Activated T-helper 9 cell treated with anti-CD3 and anti-CD28 coated beads, Interleukin-2, amount 50 U/mL, for 16 hours (primary cell): ENCODE measurements around the gene STYXL1.

Source experiments
- DNase-seq: peaks from one replicate; pipeline ENCODE4 v3.0.0-alpha.2; 2020; ENCODE audit warnings: low read depth

STYXL1 gene

GRCh38 chr7:75992083-75992755 lies 55.6 kb downstream of the STYXL1 start:
- DNase-seq: no peak

- DNase-seq: no peak
These were observed 56.2 kb downstream of the STYXL1 start for GRCh38 chr7:75991531-75992082.

GRCh38 chr7:75989500-75990388 lies 58.1 kb downstream of the STYXL1 start:
- DNase-seq: no peak

GRCh38 chr7:75988568-75989499 lies 59.0 kb downstream of the STYXL1 start:
- no peak for DNase-seq

GRCh38 chr7:75987805-75988567 lies 59.8 kb downstream of the STYXL1 start:
- no peak for DNase-seq

GRCh38 chr7:75987026-75987804 lies 60.6 kb downstream of the STYXL1 start:
- DNase-seq: no peak

- DNase-seq: no peak
These were observed 61.5 kb downstream of the STYXL1 start for GRCh38 chr7:75986147-75986781.

- DNase-seq: no peak
These were observed 62.2 kb downstream of the STYXL1 start for GRCh38 chr7:75985518-75986146.

- DNase-seq: no peak
These were observed 62.7 kb downstream of the STYXL1 start for GRCh38 chr7:75985009-75985517.

- DNase-seq: no peak
These were observed 63.4 kb downstream of the STYXL1 start for GRCh38 chr7:75984130-75985008.

GRCh38 chr7:75983471-75984129 lies 64.2 kb downstream of the STYXL1 start:
- DNase-seq: no peak

GRCh38 chr7:75982306-75983064 lies 65.3 kb downstream of the STYXL1 start:
- DNase-seq: no peak

- DNase-seq: no peak
These were observed 66.1 kb downstream of the STYXL1 start for GRCh38 chr7:75981453-75982305.

- no peak for DNase-seq
These were observed 66.7 kb downstream of the STYXL1 start for GRCh38 chr7:75981203-75981452.

- DNase-seq: no peak
These were observed 67.2 kb downstream of the STYXL1 start for GRCh38 chr7:75980430-75981202.
